ENCODE measurements around the gene ATP6V0D1.

ATP6V0D1 gene

GRCh38 chr16:67460961-67461360 lies 20.0 kb downstream of the ATP6V0D1 start:
- DNase-seq = no peak

GRCh38 chr16:67460168-67460567 lies 20.8 kb downstream of the ATP6V0D1 start:
- DNase-seq = no peak

- DNase-seq = no peak
These were observed 21.2 kb downstream of the ATP6V0D1 start for GRCh38 chr16:67459861-67460150.

DNA sequence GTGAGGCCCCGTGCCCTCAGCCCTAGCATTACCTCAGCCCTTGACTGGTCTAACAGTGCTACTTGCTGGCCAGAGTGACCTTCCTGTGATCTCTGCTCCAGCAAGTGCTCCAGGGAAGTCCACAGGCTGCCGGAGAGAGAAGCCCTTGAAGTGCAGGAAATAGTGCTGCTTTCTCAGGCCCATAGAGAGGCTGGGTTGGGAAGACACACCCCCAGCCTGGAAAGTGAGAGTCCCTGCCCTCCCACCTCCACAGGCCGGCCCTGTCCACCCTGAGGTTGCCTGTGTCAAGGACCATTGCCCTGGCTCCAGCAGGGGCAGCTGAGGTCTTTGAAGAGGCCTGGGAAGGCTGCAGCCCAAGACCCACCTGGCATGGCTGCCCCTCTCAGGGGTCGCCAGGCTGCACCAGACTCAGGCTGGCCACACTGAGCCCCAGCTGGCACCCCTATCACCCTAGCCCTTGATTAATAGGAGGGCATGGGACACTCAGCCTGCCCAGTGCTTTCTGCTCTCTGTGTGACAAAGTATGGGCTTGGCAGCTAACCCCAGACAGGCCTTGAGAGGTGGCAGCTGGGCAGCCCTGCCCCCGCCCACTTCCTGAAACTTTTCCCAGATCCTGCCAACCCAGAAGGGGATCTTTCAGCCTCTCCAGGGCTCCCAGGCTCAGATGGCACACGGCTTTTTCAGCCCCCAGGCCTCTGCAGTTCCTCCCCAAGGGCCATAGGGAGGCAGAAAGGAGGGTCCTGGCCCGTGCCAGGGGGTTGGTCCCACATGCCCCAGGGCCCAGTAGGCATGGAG lies 21.7 kb downstream of the ATP6V0D1 start:
- no peak for DNase-seq

DNA sequence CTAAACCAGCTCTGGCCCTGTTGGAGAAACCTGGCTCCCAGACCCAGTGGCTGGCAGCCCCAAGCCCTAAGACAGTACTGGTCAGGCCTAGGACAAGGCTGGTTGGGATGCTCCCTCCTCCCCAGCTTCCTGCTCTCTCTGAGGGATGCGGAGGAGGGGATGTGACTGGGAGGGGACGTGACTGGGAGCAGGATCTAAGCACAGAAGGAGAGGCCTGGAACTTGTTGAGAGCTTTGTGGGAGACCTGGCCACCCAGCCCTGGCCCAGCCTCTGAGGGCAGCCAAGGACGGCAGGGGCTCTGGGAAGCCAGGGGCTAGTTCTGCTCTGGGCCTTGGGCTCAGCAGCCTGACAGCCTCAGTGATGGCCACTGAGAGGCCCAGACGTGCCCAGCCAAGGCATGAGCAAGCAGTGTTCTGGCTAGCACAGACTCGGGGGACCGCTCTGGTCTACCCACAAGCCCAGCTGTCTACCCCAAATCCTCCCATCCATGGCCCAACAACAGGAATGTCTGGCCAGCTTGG lies 22.8 kb downstream of the ATP6V0D1 start:
- no peak for DNase-seq

DNA sequence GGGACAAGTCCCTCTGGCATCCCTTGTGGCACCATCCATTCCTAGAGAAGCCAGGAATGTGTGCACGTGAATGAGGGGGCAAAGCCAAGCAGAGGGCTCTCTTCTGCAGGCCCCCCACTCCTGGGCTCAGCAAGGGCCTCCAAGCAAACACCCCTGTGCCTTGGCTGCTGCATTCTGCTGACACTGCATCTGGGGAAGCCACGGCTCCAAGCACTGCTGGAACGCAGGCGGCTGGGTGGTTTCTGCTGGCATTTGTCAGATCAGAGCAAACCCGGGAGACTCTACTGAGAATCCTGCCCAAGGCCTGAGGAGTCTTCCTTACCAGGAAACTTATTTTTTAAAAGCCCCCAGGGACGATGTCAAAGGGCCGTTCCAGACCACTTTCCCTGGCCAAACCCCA lies 23.3 kb downstream of the ATP6V0D1 start:
- no peak for DNase-seq

- DNase-seq = no peak
These were observed 24.4 kb downstream of the ATP6V0D1 start for GRCh38 chr16:67456391-67457081.

DNA sequence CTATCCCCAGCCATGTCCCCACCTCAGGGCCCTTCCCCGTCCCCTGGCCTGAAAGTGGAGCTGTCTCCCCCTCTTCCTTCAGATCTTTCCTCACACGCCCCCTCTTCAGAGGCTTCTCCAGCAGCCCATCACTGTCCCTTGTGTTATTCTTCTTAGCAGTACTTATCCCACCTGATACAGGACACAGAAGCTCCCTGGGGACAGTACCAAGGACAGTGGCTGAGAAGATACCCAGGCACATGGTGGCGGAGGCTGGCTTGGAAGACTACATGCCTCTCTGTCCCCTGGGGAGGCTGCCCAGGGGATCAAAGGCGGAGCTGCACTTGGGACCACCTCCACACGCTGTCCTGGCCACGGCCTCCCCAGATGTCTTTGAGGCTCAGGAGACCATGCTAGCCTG lies 26.1 kb downstream of the ATP6V0D1 start:
- no peak for DNase-seq

- no peak for DNase-seq
These were observed 26.9 kb downstream of the ATP6V0D1 start for GRCh38 chr16:67454104-67454503.

DNA sequence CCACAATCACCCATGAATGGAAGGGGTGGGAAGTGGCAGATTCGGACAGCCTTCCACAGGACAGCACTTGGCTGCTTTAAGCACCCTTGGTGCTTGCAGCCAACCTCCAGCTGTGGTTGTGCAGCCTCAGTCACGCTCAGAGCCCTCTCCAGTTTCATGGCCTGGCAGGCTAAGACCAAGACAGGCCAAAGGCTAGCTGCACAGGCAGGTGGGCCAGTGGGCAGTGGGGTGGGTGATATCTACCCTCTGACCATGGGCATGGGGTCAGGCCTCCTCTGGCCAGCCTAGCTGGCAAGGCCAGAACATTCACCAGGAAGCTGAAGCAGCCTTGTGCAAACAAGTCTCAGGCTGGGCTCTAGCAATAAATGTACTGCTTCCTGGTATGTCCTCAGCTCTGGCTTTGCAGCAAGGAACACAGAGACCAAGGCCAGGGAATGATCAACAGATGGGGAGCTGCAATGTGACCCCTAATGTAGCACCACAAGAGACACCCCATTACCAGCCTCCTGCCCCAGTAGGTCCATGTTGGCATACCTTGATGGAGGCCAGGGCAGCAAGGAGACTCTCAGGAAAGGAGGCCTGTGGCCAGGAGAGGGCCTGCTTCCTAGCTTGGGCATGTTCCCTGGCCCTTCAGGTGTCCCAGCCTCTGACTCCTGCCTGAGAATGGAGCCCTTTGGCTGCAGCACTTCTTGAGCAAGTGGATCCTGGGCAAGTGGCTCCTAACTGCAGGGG lies 29.1 kb downstream of the ATP6V0D1 start:
- no peak for DNase-seq

DNA sequence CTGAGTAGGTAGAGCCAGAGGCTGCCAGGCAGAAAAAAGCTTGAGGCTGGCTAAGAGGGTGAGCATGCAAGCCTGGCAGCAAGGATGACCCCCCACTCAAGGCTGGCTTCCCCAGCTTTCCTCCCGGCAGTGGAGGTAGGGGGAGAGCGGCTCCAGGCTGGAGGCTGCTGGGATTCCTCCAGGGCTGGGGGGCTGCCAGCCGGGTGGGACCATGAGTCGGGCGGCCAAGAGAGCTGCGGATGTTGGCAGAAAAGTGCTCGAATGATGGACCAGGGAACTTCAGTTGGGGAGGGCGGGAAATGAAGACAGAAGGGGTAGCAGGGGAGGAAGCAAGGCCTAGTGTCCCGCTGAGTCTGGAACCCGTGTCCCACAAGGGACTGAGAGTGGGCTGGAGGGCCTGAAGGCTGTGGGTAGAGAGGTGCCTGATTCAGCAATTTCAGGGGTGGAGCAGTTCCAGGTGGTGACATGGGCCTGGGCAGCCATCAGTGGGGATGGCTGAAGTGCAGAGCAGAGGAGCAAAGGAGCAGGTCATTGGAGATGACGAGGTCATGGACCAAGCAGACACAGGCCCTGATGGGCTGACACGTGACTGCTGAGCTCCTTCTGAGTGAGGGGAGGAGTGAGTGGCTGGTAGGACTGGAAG lies 29.8 kb downstream of the ATP6V0D1 start:
- DNase-seq = no peak

DNA sequence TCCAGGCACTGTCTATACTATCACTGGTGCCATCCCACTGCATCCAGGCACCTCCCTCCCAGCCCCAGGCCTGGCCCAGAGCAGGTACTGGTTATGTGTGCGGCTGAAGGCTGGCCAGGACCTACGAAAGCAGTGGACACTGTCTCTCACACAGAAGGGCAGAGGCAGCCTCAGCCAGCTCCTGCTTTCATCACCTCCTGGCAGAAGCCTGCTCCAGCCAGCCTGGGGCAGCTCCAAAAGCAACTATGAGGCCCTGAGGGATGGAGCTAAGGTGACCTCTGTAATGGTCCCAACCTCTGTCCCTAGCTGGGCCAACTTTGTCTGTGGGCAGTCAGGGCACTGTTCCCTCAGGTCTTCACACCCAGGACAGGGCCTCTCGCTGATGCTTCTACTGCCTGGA lies 31.2 kb downstream of the ATP6V0D1 start:
- no peak for DNase-seq

DNA sequence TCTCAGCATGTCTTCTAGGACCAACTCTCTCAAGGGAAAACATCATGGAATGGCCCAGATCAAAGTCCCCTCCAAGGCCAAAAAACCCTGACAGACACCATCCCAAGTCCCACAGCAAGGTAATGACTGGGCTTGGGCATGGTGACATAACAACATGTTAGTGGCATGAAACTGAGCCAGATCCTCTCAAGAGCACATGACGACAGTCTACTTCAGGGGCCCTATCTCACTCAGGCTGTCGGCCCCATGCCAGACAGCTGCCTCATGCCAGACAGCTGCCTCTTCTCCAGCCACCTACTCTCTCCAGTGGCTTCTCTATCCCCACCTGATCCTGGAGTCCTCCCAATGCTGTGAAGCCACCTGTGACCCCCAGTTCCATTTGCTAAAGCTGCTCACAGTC lies 31.6 kb downstream of the ATP6V0D1 start:
- no peak for DNase-seq

GRCh38 chr16:67448580-67448979 lies 32.4 kb downstream of the ATP6V0D1 start:
- no peak for DNase-seq

DNA sequence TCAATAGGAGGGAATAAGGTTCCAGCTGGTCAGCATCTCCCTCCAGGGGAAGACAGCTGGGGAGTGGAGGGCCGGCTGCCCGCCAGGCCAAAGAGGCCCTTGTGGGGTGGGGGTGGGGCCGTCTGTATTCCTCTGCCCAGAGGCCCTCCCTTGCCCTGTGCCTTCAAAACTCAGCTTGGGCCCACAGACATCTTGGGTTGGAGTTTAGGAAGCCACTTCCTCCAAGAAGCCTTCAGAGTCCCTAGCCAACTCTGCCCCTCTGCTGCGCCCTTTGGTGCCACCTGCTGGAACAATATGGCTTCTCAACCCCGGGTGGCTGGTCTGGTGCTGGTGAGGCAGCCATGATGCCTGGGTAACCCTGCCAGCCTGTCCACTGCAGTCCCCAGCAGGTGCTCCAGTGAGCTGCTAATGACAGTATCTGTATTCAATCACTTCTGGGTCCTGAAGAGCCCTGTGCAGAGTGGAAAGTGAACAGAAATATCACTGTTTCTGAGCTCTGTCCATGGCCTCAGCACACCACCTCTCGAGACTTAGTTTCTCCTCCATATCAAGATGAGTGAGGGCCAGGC lies 33.4 kb downstream of the ATP6V0D1 start:
- DNase-seq = peak; percentile 24

- no peak for DNase-seq
These were observed 33.9 kb downstream of the ATP6V0D1 start for GRCh38 chr16:67446968-67447507.

- DNase-seq = no peak
These were observed 34.7 kb downstream of the ATP6V0D1 start for GRCh38 chr16:67445913-67446907.

DNA sequence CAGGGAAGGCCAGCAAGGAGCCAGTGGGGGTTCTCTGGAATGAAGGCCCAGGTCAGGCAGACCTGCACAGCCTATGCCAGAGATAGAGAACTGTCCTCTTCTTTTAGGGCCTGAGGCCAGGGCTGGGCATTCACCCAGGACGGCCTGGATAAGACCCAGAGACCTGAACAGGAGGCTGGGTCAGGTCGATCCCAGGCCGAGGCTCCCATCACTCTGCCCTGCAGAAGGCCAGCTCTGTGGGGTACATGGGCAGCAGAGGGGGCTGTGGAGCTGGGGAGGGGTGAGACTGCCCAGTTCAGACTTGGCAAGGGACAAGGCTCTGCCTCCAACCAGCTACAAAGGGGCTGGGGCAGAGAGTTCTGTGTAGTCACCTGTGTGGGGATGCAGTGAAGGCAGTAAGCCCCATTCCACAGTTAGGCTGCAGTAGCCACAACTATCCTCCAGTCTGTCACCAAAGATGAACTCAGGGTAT lies 35.5 kb downstream of the ATP6V0D1 start:
- no peak for DNase-seq

GRCh38 chr16:67445126-67445426 lies 35.9 kb downstream of the ATP6V0D1 start:
- no peak for DNase-seq

- DNase-seq = no peak
These were observed 36.5 kb downstream of the ATP6V0D1 start for GRCh38 chr16:67444259-67445125.

All from KG1 (cell line).